LNCAP (cell line): ENCODE results near the gene TANK.

Experiments used
- TF ChIP-seq, protein P1 (sequence below): fragments of 450-650 bp; IDR thresholded peaks from 2 replicates; pipeline ENCODE4 v1.5.1; 2017; ENCODE audit warnings: mild to moderate bottlenecking

TANK gene

DNA sequence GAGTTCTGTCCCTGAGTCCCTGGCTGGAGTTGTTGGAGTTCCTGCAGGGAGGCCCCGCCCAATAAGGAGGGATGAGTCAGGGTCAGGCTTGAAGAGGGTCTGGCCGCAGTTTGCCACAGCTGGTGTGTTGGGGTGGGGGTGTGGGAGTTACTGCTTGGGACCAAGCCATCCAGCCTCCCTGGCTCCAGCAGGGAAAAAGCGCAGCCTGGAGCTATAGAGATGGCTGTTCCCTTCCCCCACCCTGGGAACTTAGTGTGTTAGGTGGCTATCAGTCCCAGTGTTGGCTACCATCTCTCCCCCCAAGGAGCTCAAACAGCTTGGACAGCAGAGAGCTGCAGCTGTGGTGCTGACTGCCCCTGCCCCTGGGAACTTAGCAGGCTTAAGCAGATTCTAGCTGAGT is 13.2 kb upstream of the TANK start:
- TF ChIP-seq, protein P1, sequence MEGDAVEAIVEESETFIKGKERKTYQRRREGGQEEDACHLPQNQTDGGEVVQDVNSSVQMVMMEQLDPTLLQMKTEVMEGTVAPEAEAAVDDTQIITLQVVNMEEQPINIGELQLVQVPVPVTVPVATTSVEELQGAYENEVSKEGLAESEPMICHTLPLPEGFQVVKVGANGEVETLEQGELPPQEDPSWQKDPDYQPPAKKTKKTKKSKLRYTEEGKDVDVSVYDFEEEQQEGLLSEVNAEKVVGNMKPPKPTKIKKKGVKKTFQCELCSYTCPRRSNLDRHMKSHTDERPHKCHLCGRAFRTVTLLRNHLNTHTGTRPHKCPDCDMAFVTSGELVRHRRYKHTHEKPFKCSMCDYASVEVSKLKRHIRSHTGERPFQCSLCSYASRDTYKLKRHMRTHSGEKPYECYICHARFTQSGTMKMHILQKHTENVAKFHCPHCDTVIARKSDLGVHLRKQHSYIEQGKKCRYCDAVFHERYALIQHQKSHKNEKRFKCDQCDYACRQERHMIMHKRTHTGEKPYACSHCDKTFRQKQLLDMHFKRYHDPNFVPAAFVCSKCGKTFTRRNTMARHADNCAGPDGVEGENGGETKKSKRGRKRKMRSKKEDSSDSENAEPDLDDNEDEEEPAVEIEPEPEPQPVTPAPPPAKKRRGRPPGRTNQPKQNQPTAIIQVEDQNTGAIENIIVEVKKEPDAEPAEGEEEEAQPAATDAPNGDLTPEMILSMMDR: no peak

DNA sequence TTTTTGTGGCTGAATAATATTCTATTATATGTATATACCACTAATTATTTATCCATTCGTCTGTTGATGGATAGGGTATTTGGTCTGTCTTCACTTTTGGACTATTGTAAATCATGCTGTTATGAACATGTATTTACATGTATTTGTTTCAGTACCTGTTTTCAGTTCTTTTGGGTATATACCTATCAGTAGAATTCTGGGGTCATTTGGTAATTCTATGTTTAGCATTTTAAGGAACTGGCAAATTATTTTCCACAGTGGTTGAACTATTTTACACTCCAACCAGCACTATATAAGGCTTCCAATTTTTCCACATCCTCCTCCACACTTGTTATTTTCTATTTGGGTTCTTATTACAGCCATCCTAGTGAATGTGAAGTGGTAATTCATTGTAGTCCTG is 12.4 kb upstream of the TANK start:
- TF ChIP-seq, protein P1: no peak

DNA sequence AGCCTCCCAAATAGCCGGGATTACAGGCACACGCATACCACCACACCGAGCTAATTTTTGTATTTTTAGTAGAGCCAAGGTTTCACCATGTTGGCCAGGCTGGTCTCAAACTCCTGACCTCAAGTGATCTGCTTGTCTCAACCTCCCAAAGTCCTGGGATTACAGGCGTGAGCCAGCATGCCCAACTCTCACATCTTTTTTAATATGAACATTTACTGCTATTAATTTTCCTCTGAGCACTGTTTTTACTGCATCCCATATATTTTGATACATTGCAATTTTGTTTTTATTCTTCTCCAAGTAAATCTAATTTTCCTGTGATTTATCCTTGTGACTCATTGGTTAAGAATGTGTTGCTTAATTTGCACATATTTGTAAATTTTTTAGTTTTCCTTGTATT is 9.5 kb upstream of the TANK start:
- TF ChIP-seq, protein P1: no peak

DNA sequence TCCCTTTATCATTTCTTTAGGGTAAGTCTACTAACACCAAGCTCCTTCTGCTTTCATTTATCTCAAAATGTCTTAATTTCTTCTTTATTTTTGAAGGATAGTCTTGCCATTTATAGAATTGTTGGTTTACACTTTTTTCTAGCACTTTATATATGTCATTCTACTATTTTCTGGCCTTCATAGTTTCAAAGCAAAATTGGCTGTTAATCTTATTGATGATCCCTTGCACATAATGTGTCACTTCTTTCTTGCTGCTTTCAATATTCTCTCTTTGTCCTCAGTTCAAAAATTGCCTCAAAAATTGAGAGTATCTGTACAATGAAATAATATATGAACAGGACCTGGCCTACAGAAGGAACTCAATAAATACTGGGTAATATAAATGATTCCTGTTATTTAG is 7.9 kb upstream of the TANK start:
- TF ChIP-seq, protein P1: no peak

DNA sequence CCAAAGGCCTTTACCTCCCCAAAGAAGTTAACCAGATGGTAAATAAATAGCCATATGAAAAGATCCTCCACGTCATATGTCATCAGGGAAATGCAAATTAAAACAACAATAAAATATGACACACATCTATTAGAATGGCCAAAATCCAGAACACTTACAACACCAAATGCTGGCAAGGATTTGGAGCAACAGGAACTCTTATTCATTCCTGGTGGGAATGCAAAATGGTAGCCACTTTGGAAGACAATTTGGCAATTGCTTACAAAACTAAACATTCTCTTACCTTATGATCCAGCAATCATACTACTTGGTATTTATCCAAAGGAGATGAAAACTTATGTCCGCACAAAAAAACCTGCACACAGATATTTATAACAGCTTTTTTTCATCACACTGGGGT is 1.3 kb upstream of the TANK start:
- TF ChIP-seq, protein P1: no peak

DNA sequence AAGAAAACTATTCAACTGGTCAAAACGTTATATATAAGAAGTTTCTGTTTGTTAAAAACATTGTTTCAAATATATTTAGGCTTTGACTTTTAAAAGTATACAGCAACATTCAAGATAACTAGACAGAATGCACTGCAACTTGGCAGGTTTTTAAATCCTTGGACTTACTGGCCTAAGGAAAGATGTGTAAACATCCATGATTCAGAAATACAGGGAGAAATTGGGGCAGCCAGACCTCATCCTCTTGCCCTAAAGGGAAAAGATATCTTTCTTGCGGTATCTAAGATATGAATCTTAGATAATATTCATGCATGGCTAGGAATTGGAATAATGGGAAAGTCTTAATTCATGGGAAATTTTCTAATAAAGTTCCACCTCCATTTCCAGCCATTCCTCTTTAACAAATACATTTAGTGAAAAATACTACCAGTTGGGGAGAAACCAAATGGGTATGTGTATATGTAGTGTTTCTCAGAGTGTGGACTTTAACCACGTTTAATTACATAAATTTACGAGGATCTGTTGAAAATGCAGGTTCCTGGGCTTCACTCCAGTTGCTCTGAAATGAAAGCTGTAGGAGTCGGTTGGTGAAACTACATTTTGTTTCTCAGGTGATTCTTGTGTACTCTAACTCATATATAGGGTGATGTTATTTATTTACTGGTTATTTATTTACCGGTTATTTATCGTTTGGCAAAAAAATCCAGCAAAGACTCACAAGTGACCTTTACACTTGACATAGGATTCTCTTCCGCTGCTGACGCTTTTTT is 587 bp upstream of the TANK start:
- TF ChIP-seq, protein P1: no peak

DNA sequence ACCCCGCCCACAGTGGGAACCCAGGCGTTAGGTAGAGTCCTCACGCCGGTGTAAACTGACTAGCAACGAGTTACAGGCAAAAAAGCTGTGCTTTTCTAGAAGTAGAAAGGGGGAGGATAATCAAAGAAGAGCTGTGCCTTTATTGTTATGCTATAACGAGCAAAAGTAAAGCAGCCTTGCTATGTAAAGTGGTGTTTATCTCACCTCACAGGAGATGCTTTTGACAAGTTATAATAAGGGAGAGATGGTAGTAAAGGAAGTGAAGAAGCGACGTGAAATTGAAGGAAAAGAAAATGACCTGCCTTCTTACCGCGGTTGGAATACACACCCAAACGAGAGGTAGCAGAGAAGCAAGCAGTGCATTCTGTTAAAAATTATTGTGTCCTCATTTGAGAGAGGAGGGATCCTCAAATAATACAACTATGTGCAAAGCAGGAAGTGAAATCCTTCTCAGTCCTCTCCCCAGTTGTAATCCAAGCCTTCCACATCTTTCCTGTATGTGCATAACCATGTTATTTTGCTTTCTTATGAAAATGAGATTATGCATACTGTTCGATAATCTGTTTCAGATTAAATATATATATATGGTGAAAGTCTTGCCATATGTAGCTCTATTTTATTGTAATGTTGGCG is 962 bp downstream of the TANK start:
- TF ChIP-seq, protein P1: no peak
